IPS-18a (cell line): ENCODE measurements around the gene KIAA0513.
"Not testable (repeated sequence)": the region's sequence is repeated elsewhere in the genome, so short reads cannot be mapped to it uniquely, and the experiment has no call there.

Source experiments
- H3K27ac ChIP-seq: one replicate; pipeline ENCODE4 v1.5.1; 2013; ENCODE audit warnings: low read length
- H3K27me3 ChIP-seq: one replicate; pipeline ENCODE4 v1.6.1; 2013; ENCODE audit warnings: mild to moderate bottlenecking, low read length; ENCODE audit not compliant: control insufficient read depth, insufficient read depth
- H3K36me3 ChIP-seq: one replicate; pipeline ENCODE4 v1.6.1; 2013; ENCODE audit warnings: low read depth, low read length; ENCODE audit not compliant: control insufficient read depth
- H3K4me1 ChIP-seq: one replicate; pipeline ENCODE4 v1.6.1; 2013; ENCODE audit warnings: low read depth, low read length; ENCODE audit not compliant: control insufficient read depth
- H3K4me3 ChIP-seq: one replicate; pipeline ENCODE4 v1.5.1; 2013; ENCODE audit warnings: low read length
- H3K9ac ChIP-seq: one replicate; pipeline ENCODE4 v1.6.1; 2013; ENCODE audit warnings: mild to moderate bottlenecking, low read length, moderate library complexity
- H3K9me3 ChIP-seq: one replicate; pipeline ENCODE4 v1.6.1; 2013; ENCODE audit warnings: low read depth, low read length; ENCODE audit not compliant: control insufficient read depth

KIAA0513 gene

GRCh38 chr16:85113168-85113733 is 85.7 kb downstream of the KIAA0513 start:
- no peak overlapping the region for H3K9ac ChIP-seq
- H3K27me3 ChIP-seq: no peaks in the 10 kb centered on the region
- H3K4me1 ChIP-seq: no peaks in the 10 kb centered on the region
- H3K36me3 ChIP-seq: no peaks in the 10 kb centered on the region
- no peak overlapping the region for H3K27ac ChIP-seq
- no peaks in the 10 kb centered on the region for H3K9me3 ChIP-seq
- no peak overlapping the region for H3K4me3 ChIP-seq

DNA sequence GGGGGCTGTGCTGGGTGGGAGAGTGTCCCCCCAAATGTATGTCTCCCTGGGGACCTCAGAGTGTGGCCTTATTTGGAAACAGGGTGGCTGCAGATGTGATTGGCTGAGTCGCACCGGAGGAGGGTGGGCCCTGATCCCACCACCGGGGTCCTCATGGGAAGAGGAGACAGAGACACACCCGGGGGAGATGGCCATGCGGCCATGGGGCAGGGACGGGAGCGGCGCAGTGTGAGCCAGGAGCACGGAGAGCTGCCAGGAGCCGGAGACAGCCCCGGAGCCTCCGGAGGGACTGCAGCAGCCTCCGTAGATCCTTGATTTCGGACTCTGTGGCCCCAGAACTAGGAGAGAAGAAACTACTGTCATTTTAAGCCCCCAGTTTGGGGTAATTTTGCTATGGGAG is 86.3 kb downstream of the KIAA0513 start:
- no peak overlapping the region for H3K4me3 ChIP-seq
- H3K36me3 ChIP-seq: no peaks in the 10 kb centered on the region
- no peaks in the 10 kb centered on the region for H3K27me3 ChIP-seq
- H3K4me1 ChIP-seq: no peaks in the 10 kb centered on the region
- H3K9me3 ChIP-seq: no peaks in the 10 kb centered on the region
- H3K9ac ChIP-seq: no peak overlapping the region
- H3K27ac ChIP-seq: no peak overlapping the region

- H3K9ac ChIP-seq: no peak overlapping the region
- H3K9me3 ChIP-seq: no peaks in the 10 kb centered on the region
- H3K4me3 ChIP-seq: no peak overlapping the region
- H3K27ac ChIP-seq: no peak overlapping the region
- H3K4me1 ChIP-seq: no peaks in the 10 kb centered on the region
- no peaks in the 10 kb centered on the region for H3K27me3 ChIP-seq
- no peaks in the 10 kb centered on the region for H3K36me3 ChIP-seq
Observed at GRCh38 chr16:85114909-85115567, 87.4 kb downstream of the KIAA0513 start.

DNA sequence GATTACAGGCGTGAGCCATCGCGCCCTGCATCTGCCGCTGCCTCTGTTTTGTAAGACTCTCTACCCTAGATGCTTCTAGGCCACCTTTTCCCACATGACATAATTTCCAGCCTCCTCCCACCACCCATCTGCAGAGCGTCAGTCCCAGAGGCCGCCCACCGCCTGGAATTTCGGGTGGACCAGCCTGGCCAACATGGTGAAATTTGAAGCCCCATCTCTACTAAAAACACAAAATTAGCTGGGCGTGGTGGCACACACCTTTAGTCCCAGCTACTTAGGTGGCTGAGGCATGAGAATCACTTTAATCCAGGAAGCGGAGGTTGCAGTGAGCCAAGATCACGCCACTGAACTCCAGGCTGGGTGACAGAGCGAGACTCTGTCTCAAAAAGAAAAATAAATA is 89.8 kb downstream of the KIAA0513 start:
- H3K27ac ChIP-seq: no peak overlapping the region
- no peaks in the 10 kb centered on the region for H3K9me3 ChIP-seq
- no peaks in the 10 kb centered on the region for H3K36me3 ChIP-seq
- H3K4me3 ChIP-seq: no peak overlapping the region
- H3K4me1 ChIP-seq: no peaks in the 10 kb centered on the region
- H3K9ac ChIP-seq: no peak overlapping the region
- H3K27me3 ChIP-seq: no peaks in the 10 kb centered on the region

- Histone ChIP-seq H3K9ac (no peak overlapping the region), H3K4me3 (no peak overlapping the region), H3K27ac (no peak overlapping the region), H3K4me1 (no peaks in the 10 kb centered on the region), H3K27me3 (no peaks in the 10 kb centered on the region), H3K9me3 (no peaks in the 10 kb centered on the region), H3K36me3 (no peaks in the 10 kb centered on the region)
Observed at GRCh38 chr16:85120006-85120340, 92.4 kb downstream of the KIAA0513 start.

DNA sequence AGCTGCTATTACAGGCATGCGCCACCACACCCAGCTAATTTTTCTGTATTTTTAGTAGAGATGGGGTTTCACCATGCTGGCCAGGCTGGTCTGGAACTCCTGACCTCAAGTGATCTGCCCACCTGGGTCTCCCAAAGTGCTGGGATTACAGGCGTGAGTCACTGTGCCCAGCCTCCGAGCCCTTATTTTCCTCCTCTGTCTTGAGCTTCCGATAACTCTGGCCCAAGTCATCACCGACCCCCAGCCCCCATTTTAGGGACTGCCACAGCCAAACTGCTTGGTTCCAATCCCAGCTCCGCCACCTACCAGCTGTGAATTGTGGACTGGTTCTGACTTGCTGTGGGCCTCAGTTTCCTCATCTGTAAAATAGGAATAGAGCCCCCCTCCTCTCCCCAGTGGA is 95.8 kb downstream of the KIAA0513 start:
- not testable (repeated sequence) for H3K9ac ChIP-seq, H3K27me3 ChIP-seq, H3K9me3 ChIP-seq, H3K27ac ChIP-seq, H3K36me3 ChIP-seq, H3K4me3 ChIP-seq, H3K4me1 ChIP-seq

- H3K27ac ChIP-seq: no peak overlapping the region
- no peaks in the 10 kb centered on the region for H3K9me3 ChIP-seq
- peaks cover 6% of the 10 kb centered on the region for H3K4me1 ChIP-seq
- no peak overlapping the region for H3K4me3 ChIP-seq
- H3K27me3 ChIP-seq: no peaks in the 10 kb centered on the region
- no peak overlapping the region for H3K9ac ChIP-seq
- H3K36me3 ChIP-seq: no peaks in the 10 kb centered on the region
Observed at GRCh38 chr16:85123891-85124635, 96.5 kb downstream of the KIAA0513 start.

GRCh38 chr16:85124636-85125346 is 97.2 kb downstream of the KIAA0513 start:
- Histone ChIP-seq H3K9ac (no peak overlapping the region), H3K27me3 (no peaks in the 10 kb centered on the region), H3K4me1 (peaks cover 6% of the 10 kb centered on the region), H3K27ac (no peak overlapping the region), H3K9me3 (no peaks in the 10 kb centered on the region), H3K36me3 (no peaks in the 10 kb centered on the region), H3K4me3 (no peak overlapping the region)

GRCh38 chr16:85125570-85126393 is 98.2 kb downstream of the KIAA0513 start:
- Histone ChIP-seq H3K4me1 (peaks cover 6% of the 10 kb centered on the region), H3K4me3 (no peak overlapping the region), H3K27ac (no peak overlapping the region), H3K27me3 (no peaks in the 10 kb centered on the region), H3K9me3 (no peaks in the 10 kb centered on the region), H3K36me3 (no peaks in the 10 kb centered on the region), H3K9ac (no peak overlapping the region)

DNA sequence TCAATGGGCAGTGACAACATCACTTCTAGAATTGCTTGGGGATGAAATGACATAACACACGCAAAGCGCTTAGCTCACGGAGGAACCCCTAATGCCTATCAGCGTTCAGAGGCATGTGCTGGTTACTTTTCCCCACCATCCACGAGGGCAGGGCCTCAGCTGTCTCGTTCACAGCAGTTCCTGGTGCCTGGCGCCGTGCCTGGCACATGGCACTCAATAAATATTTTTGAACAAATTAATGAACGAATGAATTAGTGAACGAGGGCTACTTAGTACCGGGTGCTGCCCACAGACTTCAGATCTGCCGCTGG is 98.8 kb downstream of the KIAA0513 start:
- H3K9ac ChIP-seq: no peak overlapping the region
- no peaks in the 10 kb centered on the region for H3K9me3 ChIP-seq
- peaks cover 6% of the 10 kb centered on the region for H3K4me1 ChIP-seq
- no peak overlapping the region for H3K27ac ChIP-seq
- no peaks in the 10 kb centered on the region for H3K27me3 ChIP-seq
- H3K4me3 ChIP-seq: no peak overlapping the region
- no peaks in the 10 kb centered on the region for H3K36me3 ChIP-seq

DNA sequence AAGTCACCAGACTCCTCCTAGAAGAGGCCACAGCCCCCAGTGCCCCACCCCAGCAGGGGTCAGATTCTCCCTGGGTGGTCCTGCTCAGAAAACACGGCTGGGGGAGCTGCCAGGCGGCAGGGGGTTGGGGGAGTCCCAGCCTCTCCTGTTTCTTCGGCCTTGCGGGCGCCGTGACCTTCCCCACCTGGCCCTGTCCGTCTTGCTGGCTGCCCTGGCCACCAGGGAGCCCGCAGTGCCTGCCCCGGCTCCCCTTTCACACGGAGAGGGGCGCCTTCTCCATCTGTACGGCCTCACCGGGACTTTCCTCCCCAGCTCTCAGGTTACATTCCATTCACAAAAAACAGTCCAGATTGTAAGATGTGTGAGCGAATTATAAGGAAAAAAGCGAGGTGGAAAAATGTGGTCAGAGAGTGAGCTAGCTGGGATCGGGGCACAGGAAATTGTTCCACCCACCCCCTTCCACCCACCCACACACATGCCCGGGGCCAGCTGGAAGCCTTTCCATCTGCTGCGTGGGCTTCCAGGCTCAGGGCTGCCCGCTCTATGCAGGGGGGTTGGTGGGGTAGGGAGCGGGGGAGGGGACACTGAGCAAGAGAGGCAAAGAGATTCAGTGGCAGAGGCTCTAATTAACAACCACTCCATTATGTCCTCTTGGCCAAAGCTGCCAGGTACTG is 99.2 kb downstream of the KIAA0513 start:
- H3K36me3 ChIP-seq: no peaks in the 10 kb centered on the region
- H3K4me3 ChIP-seq: no peak overlapping the region
- no peak overlapping the region for H3K27ac ChIP-seq
- no peaks in the 10 kb centered on the region for H3K27me3 ChIP-seq
- peaks cover 6% of the 10 kb centered on the region for H3K4me1 ChIP-seq
- no peak overlapping the region for H3K9ac ChIP-seq
- H3K9me3 ChIP-seq: no peaks in the 10 kb centered on the region
